ENCODE results near the gene PARP9.
"Not testable (repeated sequence)": the region's sequence is repeated elsewhere in the genome, so short reads cannot be mapped to it uniquely, and the experiment has no call there.

The PARP9 gene

DNA sequence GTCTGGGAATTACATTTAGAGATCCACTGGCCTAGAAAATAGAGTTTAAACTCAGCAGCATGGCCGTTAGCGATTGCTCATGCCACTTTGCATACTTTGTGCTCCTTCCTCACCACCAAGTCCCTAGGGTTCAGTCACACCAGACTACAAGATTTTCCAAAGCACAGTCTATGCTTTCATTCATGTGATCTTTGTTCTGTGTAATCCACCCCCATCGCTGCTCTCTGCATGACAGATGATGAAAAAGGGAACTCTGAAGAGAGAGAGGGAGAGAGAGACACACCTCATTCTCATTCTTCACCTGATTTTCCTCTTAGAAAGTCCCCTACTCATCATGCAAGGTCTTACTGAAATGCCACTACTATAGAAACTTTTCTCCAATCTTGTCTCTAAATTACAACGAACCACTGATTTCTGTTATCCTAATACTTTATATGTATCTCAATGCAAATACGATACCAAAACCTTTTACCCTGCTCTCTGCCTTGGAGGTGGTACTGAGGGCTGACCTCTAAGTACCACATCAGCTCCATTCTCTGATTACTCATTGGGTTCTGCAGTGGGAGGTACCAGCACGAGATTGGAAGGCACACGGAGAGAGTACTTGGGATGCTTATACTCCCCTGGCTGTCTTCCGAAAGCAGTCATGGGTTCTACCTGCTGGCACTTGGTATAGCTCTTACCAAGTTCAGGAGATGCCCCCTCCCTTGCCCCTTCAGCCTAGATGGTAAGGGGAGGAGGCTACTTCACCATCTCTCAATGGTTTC lies 12.3 kb upstream of the PARP9 start:
- DNase-seq (ENCODE audit: low spot score) = no peak

DNA sequence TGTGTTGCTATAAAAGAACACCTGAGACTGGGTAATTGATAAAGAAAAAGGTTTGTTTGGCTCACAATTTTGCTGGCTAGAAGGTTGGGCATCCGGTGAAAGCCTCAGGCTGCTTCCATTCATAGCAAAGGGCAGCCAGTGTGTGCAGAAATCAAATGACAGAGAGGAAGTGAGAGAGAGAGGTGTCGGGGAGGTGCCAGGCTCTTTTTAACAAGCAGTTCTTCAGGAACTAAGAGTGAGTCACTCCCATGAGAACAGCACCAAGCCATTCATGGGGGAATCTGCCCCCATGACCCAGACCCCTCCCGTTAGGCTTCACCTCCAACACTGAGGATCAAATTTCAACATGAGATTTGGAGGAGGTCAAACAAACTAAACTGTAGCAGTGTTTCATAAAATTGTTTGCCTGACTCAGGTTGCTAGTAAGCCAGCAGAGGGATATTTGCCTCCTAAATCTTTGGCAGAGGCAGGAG lies 8.9 kb upstream of the PARP9 start:
- DNase-seq (ENCODE audit: low spot score) = no peak

DNA sequence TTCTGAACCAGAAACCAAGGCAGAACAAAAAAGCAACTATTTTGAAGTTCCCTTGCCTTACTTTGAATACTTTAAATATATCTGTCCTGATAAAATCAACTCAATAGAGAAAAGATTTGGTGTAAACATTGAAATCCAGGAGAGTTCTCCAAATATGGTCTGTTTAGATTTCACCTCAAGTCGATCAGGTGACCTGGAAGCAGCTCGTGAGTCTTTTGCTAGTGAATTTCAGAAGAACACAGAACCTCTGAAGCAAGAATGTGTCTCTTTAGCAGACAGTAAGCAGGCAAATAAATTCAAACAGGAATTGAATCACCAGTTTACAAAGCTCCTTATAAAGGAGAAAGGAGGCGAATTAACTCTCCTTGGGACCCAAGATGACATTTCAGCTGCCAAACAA lies 4.7 kb upstream of the PARP9 start:
- no peak for DNase-seq (ENCODE audit: low spot score)

DNA sequence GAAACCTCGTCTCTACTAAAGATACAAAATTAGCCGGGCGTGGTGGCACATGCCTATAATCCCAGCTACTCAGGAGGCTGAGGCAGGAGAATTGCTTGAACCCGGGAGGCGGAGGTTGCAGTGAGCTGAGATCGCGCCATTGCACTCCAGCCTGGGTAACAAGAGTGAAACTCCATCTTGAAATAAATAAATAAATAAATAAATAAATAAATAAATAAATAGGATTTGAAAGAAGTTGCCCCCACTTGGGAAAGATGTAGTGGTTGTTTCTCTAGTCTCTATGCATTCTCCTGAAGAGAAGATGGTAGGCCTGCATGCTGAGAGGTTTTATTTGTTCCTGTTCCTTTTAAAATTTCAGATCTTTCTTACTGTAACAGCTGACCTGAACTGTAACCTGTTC lies 4.0 kb upstream of the PARP9 start:
- DNase-seq (ENCODE audit: low spot score) = not testable (repeated sequence)

DNA sequence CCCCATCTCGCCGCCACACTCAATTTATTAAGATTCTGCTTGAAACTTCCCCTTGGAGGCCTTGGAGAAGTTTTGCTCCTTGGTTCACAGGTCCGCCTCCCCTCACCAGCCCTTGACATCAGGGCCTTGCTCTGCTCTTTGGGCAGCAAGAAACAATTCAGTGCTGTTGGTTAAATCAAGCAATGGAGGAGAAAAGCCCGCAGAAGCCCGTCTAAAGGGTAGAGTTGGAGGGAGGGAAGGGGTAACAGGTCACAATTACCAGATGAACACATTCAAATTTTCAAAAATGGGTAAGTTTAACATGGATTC lies 429 bp downstream of the PARP9 start:
- DNase-seq (ENCODE audit: low spot score) = peak; percentile 41

DNA sequence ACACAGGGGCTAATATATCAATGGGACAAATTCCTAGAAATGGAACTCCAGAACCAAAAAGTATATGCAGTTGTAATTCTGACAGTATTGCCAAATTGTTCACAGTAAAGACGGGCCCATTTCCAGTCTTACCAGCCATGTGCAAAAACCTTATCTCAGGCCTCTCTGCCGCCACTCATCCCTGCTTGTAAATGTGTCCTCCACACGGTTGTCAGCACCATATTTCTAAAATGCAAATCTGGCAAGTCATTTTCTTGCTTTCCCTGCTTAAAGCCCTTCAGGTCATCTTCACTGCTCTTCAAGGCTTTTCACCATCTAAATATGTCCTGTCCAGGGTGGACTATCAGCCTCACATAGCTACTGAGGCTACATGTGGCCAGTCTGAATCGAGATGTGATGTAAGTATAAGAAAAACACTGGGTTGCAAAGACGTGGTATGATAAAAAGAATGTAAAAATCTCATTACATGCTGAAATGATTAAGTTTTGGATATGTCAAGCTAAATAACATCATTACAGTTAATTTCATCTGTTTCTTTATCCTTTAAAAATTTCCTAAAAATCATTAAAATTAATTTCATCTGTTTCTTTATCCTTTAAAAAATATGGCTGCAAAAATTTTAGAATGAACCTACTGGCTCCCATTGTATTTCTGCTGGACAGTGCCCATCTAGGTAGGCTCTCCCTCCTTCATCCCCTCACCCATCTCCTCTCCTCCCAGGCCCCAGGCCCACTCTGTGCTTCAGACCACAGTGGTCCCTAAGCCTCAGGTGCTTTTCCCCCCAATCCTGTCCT lies 980 bp downstream of the PARP9 start:
- DNase-seq (ENCODE audit: low spot score) = peak; percentile 26

DNA sequence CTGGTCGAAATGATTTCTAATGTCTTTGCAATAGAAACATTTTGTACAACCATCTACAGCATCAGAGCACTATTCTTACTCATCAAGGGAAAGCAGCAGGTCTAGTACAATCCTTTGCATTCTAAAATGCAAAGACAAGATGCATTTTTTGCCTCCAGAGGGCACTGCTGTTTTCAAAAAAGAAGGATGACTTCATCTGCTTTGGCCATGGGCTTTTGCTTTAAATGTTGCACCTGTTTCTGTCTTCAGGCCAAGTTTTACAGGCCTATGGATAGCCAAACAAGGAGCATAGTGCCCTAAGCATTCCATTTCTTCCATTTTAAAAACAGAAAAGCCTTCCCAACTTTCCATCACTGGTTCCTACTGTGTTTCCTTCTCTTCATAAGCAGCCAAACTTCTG lies 3.4 kb downstream of the PARP9 start:
- DNase-seq (ENCODE audit: low spot score) = peak; percentile 68

DNA sequence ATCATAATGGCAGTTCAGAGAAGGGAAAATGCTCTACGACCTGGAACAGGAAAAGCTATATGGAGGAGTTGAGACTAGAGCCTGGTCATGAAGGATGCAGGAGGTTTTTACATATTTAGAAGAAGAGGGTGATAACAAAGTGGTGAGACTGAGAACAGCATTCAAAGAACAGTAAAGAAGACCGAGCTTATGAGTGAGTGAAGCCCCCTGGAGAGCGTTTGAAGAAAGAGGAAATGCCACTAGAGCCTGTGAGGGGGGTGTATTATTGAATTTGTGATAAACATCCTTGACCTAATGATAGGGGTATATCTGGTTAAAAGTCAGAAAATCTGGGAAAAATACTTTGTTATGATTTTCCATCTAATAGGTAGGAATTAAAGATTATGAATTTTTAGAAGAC lies 4.2 kb downstream of the PARP9 start:
- DNase-seq (ENCODE audit: low spot score) = no peak

DNA sequence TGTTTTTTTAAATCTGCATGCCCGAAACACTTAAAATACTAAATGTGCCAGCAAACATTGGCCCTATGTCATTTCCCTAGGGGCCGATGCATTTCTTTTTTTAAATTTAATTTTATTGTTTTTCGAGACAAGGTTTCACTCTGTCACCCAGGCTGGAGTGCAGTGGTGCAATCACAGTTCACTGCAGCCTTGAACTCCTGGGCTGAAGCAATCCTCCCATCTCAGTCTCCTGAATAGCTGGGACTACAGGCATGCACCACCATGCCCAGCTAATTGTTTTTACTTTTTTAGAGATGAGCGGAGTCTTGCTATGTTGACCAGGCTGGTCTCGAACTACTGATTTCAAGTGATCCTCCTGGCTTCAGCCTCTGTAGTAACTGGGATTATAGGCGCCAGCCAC lies 5.5 kb downstream of the PARP9 start:
- DNase-seq (ENCODE audit: low spot score) = no peak

DNA sequence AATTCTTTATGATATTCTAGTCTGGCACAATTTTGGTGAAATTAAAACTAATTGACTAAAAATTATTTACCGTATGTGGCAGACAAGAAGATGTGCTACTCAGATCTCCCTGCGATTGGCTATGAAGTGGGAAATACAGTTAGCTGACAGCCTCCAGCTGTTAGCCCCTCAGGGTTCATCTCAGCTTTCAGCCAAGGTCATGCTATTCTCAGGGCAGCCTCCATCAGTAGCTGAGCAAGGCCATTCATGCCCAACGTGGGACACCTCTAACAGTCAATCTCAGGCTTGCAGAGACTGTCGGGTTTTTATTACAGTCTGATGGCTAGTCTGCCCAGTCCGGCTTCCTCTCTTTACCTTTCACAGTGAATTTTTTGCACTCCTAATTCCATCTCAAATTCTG lies 6.7 kb downstream of the PARP9 start:
- DNase-seq (ENCODE audit: low spot score) = no peak

DNA sequence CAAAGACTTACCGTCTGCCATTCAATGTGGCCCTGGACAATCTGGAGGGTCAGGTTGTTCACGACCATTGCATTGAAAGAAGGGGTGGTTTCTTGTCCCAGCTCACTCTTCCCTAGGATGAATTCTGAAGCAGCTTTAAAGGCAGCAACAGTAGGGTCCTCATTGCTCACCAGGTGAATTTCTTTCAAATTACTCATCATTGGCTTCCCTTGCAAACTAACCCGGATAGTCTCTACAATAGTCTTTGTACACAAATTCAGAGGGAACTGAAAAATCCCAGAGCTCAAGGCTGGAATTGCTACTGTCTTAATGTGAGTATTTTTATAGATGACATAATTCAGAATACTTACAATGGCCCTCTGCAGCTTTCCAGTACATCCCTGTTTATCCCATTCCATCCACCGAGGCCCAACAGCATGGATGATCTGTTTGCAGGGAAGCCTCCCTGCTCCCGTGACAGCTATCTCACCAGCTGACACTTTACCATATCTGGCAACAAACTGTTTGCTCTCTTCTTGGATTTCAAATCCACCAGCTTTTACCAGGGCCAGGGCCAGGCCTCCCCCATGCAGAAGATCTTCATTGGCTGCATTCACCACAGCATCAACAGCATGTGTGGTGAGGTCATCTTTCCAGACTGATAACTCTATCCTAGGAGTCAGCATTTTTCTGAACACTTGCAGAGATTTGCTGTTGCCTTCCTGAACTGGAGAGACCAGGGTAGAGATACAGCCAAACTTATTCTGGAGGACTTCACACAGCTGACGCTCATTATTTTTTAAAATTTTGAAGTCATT lies 8.6 kb downstream of the PARP9 start:
- DNase-seq (ENCODE audit: low spot score) = peak; percentile 16

DNA sequence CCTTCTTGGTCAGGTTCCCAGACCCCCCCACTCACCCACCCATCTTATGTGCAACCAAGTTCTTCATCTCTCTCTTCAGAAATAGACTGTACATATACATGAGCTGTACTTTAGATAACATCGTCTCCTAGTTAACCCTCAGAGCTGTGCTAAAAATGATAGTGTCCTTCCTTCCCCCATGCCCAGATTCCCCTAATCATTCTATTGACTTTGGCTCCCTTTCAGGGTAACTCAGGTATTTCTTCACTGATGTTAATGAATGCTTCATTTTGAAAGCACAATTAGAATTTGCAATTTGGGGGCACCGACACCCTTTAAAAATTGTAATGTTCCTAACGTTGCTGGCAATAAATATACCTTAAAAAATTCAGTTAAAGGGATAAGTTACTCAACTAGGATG lies 10.9 kb downstream of the PARP9 start:
- no peak for DNase-seq (ENCODE audit: low spot score)

DNA sequence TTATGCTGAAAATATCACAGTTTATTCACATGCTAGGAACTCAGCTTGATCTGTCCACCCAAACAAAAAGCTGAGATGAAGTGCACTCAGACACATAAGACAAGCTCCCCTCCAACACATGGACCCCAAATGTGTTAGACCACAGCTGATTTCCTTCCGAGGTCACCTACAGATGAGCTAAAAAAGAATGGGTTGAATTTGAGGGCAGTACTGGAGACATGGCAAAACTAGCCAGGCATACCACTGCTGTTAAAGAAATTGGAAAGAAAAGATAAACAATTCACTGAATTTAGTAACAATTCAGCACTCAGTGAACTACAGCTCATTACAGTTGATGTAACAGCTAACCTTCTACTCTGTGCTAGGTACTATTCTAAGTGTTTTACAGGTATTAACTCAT lies 15.5 kb downstream of the PARP9 start:
- no peak for DNase-seq (ENCODE audit: low spot score)

DNA sequence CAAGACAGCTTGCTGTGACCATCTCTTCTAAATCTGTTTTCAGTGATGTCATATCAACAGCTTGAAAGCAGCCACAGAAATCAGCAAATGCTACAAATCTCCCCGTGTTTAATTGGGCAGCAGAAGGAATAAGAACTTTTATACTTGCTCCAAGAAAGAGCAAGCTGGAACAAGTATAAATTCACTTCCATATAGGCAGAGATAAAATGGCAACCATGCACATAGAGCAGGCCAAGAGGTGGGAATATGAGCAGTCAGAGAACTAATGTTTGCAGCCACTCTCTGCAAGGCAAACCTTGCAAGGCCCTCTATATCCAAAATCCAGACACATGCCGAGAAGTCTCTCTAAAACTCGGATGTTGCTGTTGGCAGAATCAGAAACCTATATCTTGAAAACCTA lies 16.0 kb downstream of the PARP9 start:
- DNase-seq (ENCODE audit: low spot score) = no peak

DNA sequence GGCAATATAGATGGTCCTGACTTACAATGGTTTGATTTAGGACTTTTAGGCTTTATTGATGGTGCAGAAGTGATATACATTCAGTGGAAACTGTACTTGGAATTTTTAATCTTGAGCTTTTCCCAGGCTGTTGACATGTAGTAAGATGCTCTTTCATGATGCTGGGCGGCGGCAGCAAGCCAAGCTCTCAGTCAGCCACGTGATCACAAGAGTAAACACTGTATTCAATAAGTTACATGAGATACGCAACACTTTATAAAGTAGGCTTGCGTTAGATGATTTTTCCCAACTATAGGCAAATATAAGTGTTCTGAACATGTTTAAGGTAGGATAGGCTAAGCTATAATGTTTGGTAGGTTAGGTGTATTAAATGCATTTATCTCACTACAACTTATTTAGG lies 17.9 kb downstream of the PARP9 start:
- no peak for DNase-seq (ENCODE audit: low spot score)

DNA sequence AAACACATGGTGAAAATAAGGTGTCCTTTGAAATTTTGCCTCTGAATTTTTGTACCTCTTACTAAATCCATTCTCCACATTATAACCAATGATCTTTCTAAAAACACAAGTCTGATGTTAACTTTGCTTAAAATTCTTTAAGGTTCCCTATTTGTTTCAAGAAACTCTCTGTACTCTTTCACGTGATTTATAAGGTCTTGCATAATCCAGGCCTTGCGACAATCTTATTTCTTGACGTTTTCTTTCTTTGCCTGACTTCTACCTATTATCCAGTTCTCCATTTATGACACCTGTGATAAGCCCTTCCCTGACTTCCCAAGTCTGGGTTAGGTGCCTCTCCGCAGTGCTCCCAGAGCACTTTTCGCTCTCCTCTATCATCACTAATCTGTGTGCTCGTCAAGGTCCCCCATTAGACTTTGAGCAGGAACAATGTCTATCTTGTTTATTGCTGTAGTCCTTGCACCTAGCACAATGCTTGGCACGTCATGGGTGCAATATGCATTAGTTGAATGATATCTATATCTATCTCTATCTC lies 25.1 kb downstream of the PARP9 start:
- DNase-seq (ENCODE audit: low spot score) = no peak

DNA sequence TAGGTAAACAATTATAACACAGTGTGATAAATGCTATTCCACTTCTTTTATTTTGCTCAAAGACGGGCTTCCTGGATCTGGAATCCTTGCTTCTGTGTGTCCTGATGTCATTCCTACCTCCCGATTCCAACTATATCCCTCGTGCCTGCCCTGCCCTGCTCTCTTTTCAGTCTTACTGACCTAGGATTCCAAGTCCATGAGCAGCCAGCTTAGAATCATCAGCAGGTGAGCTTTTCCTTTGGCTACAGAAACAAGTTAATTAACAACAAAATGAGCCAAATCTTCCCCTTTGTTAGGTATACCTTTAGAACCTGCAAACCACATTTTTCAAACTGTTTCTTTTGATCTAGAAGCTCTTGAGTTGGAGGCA lies 27.5 kb downstream of the PARP9 start:
- no peak for DNase-seq (ENCODE audit: low spot score)

DNA sequence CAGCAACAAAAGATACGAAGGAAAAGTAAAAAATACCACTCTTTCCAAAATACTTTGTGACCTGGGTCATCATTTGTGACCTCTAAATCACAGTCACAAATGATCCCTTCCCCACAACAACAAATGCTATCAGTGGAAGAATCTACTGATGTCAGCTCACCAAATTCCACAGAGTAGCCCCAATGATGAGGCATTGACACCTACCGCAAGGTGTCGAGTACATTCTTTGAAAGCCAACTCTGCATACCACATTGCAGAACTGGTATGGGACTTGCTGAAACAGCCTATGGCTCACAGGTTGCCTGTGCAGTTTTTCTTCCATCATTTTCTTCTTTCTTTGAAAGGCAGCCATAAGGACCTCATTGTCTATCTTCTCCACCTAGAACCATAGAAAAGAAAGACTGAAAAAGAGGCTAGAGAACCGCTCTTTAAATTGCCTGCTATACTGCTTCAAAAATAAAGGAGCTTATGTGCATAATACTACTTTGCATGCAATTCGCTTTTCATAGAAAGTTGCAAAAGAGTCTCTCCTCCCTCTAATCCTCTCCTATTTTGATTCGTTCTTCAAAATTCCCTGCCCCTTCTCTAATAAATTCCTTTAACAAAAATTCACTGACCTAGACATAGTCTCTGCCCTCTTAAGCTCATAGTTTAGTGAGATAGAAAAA lies 28.0 kb downstream of the PARP9 start:
- DNase-seq (ENCODE audit: low spot score) = no peak

DNA sequence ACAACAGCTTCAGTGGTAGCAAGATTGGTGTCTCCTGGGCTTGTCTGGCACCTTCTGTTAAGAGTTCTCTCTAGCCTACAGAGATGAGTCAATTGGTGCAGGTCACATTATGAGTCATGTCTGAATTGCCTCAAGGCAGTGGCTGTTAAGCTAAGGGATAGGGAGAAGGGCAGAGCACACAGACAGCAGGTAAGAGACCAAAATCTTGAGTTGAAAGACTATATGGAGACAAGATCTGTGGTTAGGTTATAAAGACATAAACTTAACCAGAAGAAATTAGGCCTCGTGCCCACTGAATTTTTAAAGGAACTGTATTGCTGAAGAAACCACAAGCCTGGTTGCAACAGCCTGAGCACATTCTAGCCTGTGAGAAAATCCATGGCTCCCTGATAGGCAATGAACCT lies 30.2 kb downstream of the PARP9 start:
- peak; percentile 77 for DNase-seq (ENCODE audit: low spot score)

DNA sequence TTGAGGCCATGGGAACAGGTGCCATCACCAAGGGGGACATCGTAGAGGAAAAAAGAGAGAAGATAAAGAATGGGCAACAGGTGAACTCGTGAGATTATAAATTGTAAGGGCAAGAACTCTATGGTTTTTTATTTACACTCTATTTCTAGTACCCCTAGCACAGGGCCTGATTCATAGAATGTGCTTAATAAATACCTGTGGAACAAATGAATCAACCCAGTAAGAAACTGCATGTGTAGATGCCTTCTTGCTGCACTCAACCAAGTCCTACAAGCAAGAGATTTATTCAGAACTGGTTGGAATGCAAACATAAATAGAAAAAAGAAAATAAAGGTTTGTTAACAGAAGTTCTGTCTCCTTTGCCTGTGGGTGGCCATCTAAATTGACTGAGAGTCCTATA lies 30.6 kb downstream of the PARP9 start:
- no peak for DNase-seq (ENCODE audit: low spot score)

DNA sequence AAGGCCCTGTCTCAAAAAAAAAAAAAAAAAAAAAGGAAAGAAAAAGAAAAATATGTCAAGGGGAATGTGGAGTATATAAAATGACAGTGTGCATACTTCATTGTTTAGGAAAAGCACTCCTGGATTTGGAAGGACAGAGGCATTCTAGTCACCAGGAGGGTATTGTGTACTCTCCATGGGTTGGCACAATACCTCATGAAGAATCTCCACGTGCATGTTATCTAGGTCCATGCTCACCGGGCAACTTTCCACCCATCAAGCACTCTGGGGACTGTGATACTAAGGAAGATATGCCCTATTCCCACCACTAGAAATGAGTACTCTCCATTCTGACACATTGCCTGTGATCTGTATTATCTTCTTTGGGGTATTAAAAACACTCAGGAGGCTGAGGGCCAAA lies 33.9 kb downstream of the PARP9 start:
- DNase-seq (ENCODE audit: low spot score) = no peak

DNA sequence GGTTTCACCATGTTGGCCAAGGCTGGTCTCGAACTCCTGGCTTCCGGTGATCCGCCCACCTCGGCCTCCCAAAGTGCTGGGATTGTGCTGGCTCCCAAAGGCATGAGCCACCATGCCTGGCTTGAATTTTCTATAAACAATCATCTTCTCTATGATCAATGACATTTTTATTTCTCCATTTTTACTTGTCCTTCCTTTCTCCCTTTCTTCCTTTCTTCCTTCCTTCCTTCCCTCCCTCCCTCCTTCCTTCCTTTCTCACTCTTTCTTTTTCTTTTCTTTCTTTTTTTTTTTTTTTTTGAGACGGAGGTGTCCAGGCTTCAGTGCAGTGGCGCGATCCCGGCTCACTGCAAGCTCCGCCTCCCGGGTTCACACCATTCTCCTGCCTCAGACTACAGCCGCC lies 40.8 kb downstream of the PARP9 start:
- no peak for DNase-seq (ENCODE audit: low spot score)
